IPS-18a (cell line): ENCODE measurements around the gene BRD9.
A peak's percentile ranks its signal among the peaks of the same experiment; 100 is the strongest.
"Not testable (repeated sequence)": the region's sequence is repeated elsewhere in the genome, so short reads cannot be mapped to it uniquely, and the experiment has no call there.

Source experiments
- H3K27ac ChIP-seq: one replicate; pipeline ENCODE4 v1.5.1; 2013; ENCODE audit warnings: low read length
- H3K27me3 ChIP-seq: one replicate; pipeline ENCODE4 v1.6.1; 2013; ENCODE audit warnings: mild to moderate bottlenecking, low read length; ENCODE audit not compliant: control insufficient read depth, insufficient read depth
- H3K36me3 ChIP-seq: one replicate; pipeline ENCODE4 v1.6.1; 2013; ENCODE audit warnings: low read depth, low read length; ENCODE audit not compliant: control insufficient read depth
- H3K4me1 ChIP-seq: one replicate; pipeline ENCODE4 v1.6.1; 2013; ENCODE audit warnings: low read depth, low read length; ENCODE audit not compliant: control insufficient read depth
- H3K4me3 ChIP-seq: one replicate; pipeline ENCODE4 v1.5.1; 2013; ENCODE audit warnings: low read length
- H3K9ac ChIP-seq: one replicate; pipeline ENCODE4 v1.6.1; 2013; ENCODE audit warnings: mild to moderate bottlenecking, low read length, moderate library complexity
- H3K9me3 ChIP-seq: one replicate; pipeline ENCODE4 v1.6.1; 2013; ENCODE audit warnings: low read depth, low read length; ENCODE audit not compliant: control insufficient read depth

The BRD9 gene

DNA sequence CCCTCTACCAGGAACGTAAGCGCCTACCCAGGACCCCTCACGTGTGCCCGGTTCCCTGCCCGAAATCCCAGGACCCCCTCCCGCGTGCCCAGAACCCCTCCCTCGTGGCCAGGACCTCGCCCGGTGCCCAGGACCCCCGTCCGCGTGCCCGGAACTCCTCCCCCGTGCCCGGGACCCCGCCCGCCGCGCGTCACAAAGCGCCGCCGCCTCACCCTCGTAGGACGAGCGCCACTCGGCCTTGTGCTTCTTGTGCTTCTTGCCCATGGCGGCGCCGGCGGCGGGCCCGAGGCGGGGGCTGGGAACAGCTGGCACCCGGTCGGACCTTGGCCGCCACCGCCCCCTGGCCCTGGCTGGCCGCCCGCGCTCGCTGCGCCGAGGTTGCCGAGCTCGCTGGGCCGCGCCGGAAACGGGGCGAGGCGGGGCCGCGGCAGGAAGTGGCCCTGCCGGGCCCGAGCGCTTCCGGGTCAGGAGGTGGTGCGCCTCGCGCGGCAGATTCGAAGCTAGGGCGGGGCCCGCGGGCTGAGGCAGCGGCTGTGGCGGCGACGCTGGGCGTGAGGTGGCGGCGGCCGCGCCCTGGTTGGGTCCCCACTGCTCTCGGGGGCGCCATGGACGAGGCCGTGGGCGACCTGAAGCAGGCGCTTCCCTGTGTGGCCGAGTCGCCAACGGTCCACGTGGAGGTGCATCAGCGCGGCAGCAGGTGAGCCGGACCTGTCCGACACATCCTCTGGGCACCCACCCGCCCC is at the start of gene BRD9, which contains the start of gene TRIP13:
TSS of gene BRD9 (minus strand) at position 408 of the 743 bp plus-strand sequence. CDS start at position 264, 144 bp downstream.
TSS of gene TRIP13 (plus strand) at position 491 of the 743 bp plus-strand sequence. CDS start at position 606, 115 bp downstream.
- H3K36me3 ChIP-seq, result peaks cover 59% of the 10 kb centered on the region

GRCh38 chr5:940741-941140 is 48.1 kb upstream of the BRD9 start:
- not testable (repeated sequence) for H3K9me3 ChIP-seq, H3K27ac ChIP-seq

More for the DNA sequence above, at the start of gene BRD9, which contains the start of gene TRIP13:
- H3K27ac ChIP-seq, result peak within 1 kb of the TSS; percentile 81
- H3K4me1 ChIP-seq, result no peaks in the 10 kb centered on the region
- no peaks in the 10 kb centered on the region for H3K9me3 ChIP-seq
- peak within 1 kb of the TSS; percentile 94 for H3K9ac ChIP-seq
- H3K27me3 ChIP-seq, result no peaks in the 10 kb centered on the region
- peak within 1 kb of the TSS; percentile 97 for H3K4me3 ChIP-seq

GRCh38 chr5:939368-939767 is 46.8 kb upstream of the BRD9 start:
- Histone ChIP-seq H3K27me3 (no peaks in the 10 kb centered on the region), H3K36me3 (no peaks in the 10 kb centered on the region), H3K4me1 (no peaks in the 10 kb centered on the region), H3K4me3 (no peak overlapping the region), H3K27ac (no peak overlapping the region), H3K9ac (no peak overlapping the region), H3K9me3 (no peaks in the 10 kb centered on the region)

More at GRCh38 chr5:940741-941140, 48.1 kb upstream of the BRD9 start:
- not testable (repeated sequence) for H3K36me3 ChIP-seq, H3K9ac ChIP-seq, H3K4me1 ChIP-seq, H3K4me3 ChIP-seq
- peaks cover 12% of the 10 kb centered on the region for H3K27me3 ChIP-seq

DNA sequence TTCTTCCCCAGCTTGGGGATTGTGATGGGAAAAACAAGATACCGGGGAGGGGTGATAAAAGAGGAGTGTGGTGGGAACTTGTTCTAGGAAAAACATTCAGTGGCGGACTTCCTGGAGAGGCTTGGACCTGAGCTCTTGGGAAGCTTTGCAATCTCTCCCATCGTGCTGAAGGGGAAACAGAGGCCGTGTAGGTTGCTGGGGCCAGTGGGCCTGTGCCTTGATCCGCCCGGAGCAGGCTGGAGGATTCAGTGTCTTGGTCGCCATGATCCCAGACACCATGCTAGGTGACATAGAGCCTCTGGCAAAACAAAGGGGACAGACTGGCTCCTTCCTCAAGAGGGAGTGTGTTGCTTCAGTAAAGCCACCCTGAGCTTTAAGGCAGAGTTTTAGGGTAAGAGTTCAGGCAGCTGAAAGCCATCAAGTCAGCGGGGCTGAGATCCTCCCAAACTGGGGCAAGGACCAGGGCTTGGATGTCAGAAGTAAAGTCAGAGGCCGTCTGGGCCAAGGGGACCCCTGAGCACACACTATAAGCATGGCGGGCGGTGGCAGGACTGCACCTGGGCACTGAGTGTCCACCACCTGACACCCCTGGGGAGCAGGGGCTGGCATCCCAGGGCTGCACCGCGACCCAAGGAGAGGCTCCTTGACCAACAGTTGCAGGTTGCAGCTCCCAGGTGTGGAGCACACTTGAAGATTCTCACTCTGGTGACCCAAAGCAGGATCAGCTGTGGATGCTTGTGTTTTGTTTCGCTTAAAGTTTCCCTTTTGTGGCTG is 44.7 kb upstream of the BRD9 start:
- H3K27me3 ChIP-seq, result no peaks in the 10 kb centered on the region
- no peak overlapping the region for H3K9ac ChIP-seq
- H3K36me3 ChIP-seq, result no peaks in the 10 kb centered on the region
- H3K4me3 ChIP-seq, result no peak overlapping the region
- no peak overlapping the region for H3K27ac ChIP-seq
- no peaks in the 10 kb centered on the region for H3K4me1 ChIP-seq
- H3K9me3 ChIP-seq, result no peaks in the 10 kb centered on the region

DNA sequence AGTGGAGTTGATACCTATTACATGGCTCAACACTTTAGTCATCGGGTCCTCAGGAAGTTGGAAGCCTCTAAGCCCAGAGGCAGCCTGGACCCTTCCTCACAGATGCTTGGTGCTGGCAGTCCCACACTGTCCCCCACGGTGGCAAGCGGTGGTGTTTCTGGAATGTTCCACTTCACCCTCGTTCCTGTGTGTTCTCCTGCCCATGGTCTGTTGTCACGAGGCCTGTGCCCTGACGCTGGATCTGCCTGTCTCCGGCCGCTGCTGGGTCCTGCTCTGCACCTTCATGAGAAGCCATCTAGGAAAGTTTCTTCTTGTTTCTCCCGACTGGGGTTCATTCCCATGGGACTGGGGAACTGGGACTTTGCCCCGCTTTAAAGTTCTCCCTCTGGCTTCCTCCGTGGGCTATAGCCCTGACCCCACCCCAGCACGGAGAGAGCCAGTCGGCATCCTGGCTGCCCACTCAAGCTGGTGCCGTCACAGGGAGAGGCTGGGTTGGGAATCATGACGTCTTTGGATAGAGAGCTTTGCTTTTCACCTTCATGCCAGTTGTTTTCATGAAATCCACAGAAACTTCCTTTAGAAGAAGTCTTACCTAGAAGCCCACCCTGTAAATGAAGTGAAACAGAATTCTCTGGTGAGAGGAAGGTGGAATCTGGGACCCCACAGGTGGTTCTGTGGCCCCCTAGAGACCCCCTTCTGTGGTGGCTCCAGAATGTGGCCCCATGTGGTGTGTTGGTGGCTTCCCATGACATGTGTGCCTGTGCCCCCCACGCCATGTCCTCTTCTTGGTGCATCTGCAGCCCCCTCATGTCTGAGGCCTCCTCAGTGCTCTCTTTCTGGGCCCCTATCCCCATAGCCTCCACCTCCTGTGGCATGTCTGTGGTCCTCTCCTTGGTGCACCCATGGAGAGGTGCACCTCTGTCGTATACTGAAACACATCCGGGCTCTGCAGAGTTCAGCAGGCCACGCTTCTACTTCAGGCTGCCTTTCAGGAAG is 43.8 kb upstream of the BRD9 start:
- no peak overlapping the region for H3K4me3 ChIP-seq
- no peaks in the 10 kb centered on the region for H3K27me3 ChIP-seq
- H3K9ac ChIP-seq, result no peak overlapping the region
- no peaks in the 10 kb centered on the region for H3K9me3 ChIP-seq
- H3K4me1 ChIP-seq, result no peaks in the 10 kb centered on the region
- no peak overlapping the region for H3K27ac ChIP-seq
- no peaks in the 10 kb centered on the region for H3K36me3 ChIP-seq

DNA sequence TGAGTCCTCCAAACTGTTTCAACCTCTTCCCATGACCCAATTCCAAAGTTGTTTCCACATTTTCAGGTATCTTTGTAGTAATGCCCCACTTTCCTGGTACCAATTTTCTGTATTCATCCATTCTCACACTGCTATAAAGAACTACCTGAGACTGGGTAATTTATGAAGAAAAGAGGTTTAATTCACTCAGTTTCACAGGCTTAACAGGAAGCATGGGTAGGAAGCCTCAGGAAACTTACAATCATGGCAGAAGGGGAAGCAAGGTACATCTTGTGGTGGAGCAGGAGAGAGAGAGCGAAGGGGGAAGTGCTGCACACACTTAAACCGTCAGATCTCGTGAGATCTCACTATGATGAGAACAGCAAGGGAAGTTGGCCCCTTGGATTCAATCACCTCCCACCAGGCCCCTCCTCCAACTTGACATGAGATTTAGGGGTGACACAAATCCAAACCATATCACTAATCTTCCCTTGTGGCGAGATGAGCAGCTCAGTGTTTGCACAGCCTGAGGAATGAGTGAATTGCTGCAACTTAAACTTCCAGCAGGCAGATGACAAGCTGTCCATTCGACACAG is 43.0 kb upstream of the BRD9 start:
- Histone ChIP-seq H3K27ac (no peak overlapping the region), H3K27me3 (no peaks in the 10 kb centered on the region), H3K9ac (no peak overlapping the region), H3K4me3 (no peak overlapping the region), H3K36me3 (no peaks in the 10 kb centered on the region), H3K4me1 (no peaks in the 10 kb centered on the region), H3K9me3 (no peaks in the 10 kb centered on the region)

- H3K4me3 ChIP-seq, H3K27me3 ChIP-seq, H3K9ac ChIP-seq, H3K9me3 ChIP-seq, H3K27ac ChIP-seq, H3K36me3 ChIP-seq, H3K4me1 ChIP-seq: not testable (repeated sequence)
Observed at GRCh38 chr5:934381-934967, 41.9 kb upstream of the BRD9 start.

GRCh38 chr5:933951-934350 is 41.4 kb upstream of the BRD9 start:
- not testable (repeated sequence) for H3K9me3 ChIP-seq, H3K36me3 ChIP-seq, H3K4me3 ChIP-seq, H3K27me3 ChIP-seq, H3K9ac ChIP-seq, H3K27ac ChIP-seq, H3K4me1 ChIP-seq

GRCh38 chr5:933251-933861 is 40.8 kb upstream of the BRD9 start:
- no peaks in the 10 kb centered on the region for H3K4me1 ChIP-seq
- H3K36me3 ChIP-seq, result no peaks in the 10 kb centered on the region
- no peak overlapping the region for H3K9ac ChIP-seq
- no peaks in the 10 kb centered on the region for H3K9me3 ChIP-seq
- no peaks in the 10 kb centered on the region for H3K27me3 ChIP-seq
- H3K4me3 ChIP-seq, result no peak overlapping the region
- no peak overlapping the region for H3K27ac ChIP-seq

DNA sequence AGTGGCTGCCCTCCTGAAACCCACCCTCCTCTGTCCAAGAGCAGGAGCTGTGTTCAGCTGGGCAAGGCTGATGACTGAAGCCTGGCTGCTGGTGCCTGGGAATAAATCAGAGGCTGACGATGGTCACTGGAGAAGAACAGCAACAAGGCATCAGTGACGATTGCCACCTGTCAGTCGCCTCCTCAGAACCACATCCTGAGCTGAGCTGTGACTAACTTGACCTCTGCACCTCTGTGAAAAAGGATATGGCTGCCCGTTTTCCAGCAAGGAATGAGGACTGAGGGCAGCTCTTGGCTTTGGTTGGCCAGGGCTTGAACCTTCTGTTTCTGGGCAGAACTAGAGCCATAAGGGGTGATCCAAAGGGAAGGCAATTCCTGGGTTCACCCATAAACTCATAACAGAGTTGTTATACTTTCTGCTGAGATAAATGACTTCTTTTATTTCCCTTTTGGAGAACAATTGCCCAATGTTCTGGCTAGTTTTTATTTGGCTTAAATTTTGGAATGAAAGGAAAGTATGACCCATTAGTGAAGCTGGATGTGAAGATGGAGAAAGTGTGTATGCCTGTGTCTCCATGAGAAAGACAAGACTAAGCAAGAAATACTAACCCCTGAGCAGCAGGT is 40.1 kb upstream of the BRD9 start:
- Histone ChIP-seq H3K27ac (no peak overlapping the region), H3K4me3 (no peak overlapping the region), H3K36me3 (no peaks in the 10 kb centered on the region), H3K9ac (no peak overlapping the region), H3K9me3 (no peaks in the 10 kb centered on the region), H3K27me3 (peaks cover under 1% of the 10 kb centered on the region), H3K4me1 (no peaks in the 10 kb centered on the region)
